Sigmoid colon (tissue), 7 donors: ENCODE results near the gene SPRY4. TPM values are rescaled to one million over a fixed set of nuclear protein-coding genes. Genes with fewer than 3 reads are reported as not detected.
A peak's percentile ranks its signal among the peaks of the same experiment; 100 is the strongest.
"Not testable (repeated sequence)": the region's sequence is repeated elsewhere in the genome, so short reads cannot be mapped to it uniquely, and the experiment has no call there.

Experiments
- DNase-seq: peaks from one replicate; pipeline ENCODE4 v3.0.0-alpha.2; 2019
- H3K27ac ChIP-seq, 4 donors: fragments of 200-600 bp; sonication (generic); one replicate each; pipeline ENCODE4 v1.5.1; 2016 to 2019; ENCODE audit warnings: mild to moderate bottlenecking in 1 of 4
- H3K27me3 ChIP-seq, 3 donors: fragments of 200-600 bp; sonication (generic); one replicate each; pipeline ENCODE4 v1.5.1; 2019; ENCODE audit warnings: mild to moderate bottlenecking in 1 of 3
- H3K36me3 ChIP-seq, 4 donors: fragments of 200-600 bp; sonication (generic); one replicate each; pipeline ENCODE4 v1.5.1; 2016 to 2019
- H3K4me1 ChIP-seq, 4 donors: fragments of 200-600 bp; sonication (generic); one replicate each; pipeline ENCODE4 v1.5.1; 2017 to 2019
- H3K4me3 ChIP-seq, 4 donors: fragments of 200-600 bp; sonication (generic); one replicate each; pipeline ENCODE4 v1.5.1; 2017 to 2019; ENCODE audit warnings: mild to moderate bottlenecking in 2 of 4, moderate library complexity in 1 of 4
- H3K9me3 ChIP-seq, 4 donors: fragments of 200-600 bp in 3 of 4; sonication (generic) in 3 of 4; one replicate each; pipeline versions ENCODE4 v1.5.1 to v1.6.1; 2013 to 2019
- EP300 ChIP-seq, 4 donors: sonication (generic); formaldehyde crosslinking; IDR thresholded peaks; one replicate each; pipeline ENCODE4 v1.6.1; 2017; ENCODE audit warnings: antibody characterized with exemption in 4 of 4
- POLR2A ChIP-seq, 2 donors: fragments of 450-650 bp; IDR thresholded peaks; one replicate each; pipeline ENCODE4 v1.6.1; 2016; ENCODE audit warnings: antibody characterized with exemption in 2 of 2, mild to moderate bottlenecking in 2 of 2, moderate library complexity in 2 of 2
- POLR2AphosphoS5 ChIP-seq, 4 donors: sonication (generic); formaldehyde crosslinking; IDR thresholded peaks; one replicate each; pipeline ENCODE4 v1.6.1; 2017; ENCODE audit warnings: antibody characterized with exemption in 4 of 4
- WGBS, 2 donors: extraction: QIAGEN DNeasy Blood & Tissue Kit; methylation state at CpG; one replicate each; pipeline ENCODE4 v1.1.7; 2013; 5-methylcytosine and 5-hydroxymethylcytosine counted together
- intact Hi-C: fragments of 100-400 bp; cut with DNase I; formaldehyde crosslinking; loops from one replicate; pipeline ENCODE4 v1.15.1; 2023
- polyA plus RNA-seq, 3 donors: library from polyadenylated mRNA; stranded (reverse); fragments of 200-250 nt; gene quantifications; one replicate each; pipeline ENCODE4 v1.2.3, GENCODE V29; 2013
- total RNA-seq, 4 donors: library from RNA; depleted of rRNA; stranded (reverse); fragments of >200 nt; gene quantifications; one replicate each; pipeline ENCODE4 v1.1.0, GENCODE V29; 2016
- TF ChIP-seq, protein P1 (sequence below), 4 experiments: fragments of 450-650 bp in 3 of 4; fragments of 200-600 bp in 1 of 4; IDR thresholded peaks; one replicate each; pipeline ENCODE4 v1.5.1; 2016 to 2019; ENCODE audit warnings: antibody characterized with exemption in 4 of 4, mild to moderate bottlenecking in 3 of 4, moderate library complexity in 2 of 4
- donor health status: healthy with polysubstance abuse.
- donor health status: Bipolar disorder and iron deficiency.
- donor health status: healthy.

Gene SPRY4
- total and polyA plus RNA-seq, 7 donors, result 1.8 to 15.7 (median 8.6) TPM

DNA sequence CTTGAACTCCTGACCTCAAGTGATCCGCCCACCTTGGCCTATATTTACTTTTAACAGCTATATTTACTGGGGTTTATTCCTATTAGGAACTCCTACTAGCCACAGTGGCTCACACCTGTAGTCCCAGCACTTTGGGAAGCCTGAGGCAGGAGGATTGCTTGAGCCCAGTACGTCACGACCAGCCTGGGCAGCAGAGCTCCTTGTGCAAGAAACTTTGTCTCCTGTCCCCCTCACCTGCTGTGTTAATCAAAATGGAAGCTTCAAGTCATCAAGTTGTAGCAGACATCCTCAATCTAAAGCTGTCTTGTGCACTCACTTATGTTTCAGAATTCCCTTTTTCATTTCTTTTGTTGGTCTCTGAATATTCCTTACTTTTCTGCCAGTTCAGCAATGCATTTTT is 15.0 kb upstream of the SPRY4 start:
- intact Hi-C loops, result no loop called here
- Histone ChIP-seq H3K9me3 (peaks cover 0 to 8% (median 4%) of the 10 kb centered on the region in 4 donors), H3K4me3 (no peak overlapping the region), H3K36me3 (no peaks in the 10 kb centered on the region), H3K27me3 (no peaks in the 10 kb centered on the region), H3K4me1 (no peaks in the 10 kb centered on the region), H3K27ac (no peak overlapping the region)
- 91 to 94% methylated on average over 3 of the region's 3 CpGs for WGBS, 2 donors
- no peak for TF ChIP-seq POLR2A (IDR thresholded peaks at IDR 0.05)
- TF ChIP-seq POLR2AphosphoS5 (IDR thresholded peaks at IDR 0.05), result no peak
- no peak for TF ChIP-seq EP300 (IDR thresholded peaks at IDR 0.05)
- TF ChIP-seq, protein P1, sequence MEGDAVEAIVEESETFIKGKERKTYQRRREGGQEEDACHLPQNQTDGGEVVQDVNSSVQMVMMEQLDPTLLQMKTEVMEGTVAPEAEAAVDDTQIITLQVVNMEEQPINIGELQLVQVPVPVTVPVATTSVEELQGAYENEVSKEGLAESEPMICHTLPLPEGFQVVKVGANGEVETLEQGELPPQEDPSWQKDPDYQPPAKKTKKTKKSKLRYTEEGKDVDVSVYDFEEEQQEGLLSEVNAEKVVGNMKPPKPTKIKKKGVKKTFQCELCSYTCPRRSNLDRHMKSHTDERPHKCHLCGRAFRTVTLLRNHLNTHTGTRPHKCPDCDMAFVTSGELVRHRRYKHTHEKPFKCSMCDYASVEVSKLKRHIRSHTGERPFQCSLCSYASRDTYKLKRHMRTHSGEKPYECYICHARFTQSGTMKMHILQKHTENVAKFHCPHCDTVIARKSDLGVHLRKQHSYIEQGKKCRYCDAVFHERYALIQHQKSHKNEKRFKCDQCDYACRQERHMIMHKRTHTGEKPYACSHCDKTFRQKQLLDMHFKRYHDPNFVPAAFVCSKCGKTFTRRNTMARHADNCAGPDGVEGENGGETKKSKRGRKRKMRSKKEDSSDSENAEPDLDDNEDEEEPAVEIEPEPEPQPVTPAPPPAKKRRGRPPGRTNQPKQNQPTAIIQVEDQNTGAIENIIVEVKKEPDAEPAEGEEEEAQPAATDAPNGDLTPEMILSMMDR (IDR thresholded peaks at IDR 0.05), result no peak
- peak; percentile 37 for DNase-seq

DNA sequence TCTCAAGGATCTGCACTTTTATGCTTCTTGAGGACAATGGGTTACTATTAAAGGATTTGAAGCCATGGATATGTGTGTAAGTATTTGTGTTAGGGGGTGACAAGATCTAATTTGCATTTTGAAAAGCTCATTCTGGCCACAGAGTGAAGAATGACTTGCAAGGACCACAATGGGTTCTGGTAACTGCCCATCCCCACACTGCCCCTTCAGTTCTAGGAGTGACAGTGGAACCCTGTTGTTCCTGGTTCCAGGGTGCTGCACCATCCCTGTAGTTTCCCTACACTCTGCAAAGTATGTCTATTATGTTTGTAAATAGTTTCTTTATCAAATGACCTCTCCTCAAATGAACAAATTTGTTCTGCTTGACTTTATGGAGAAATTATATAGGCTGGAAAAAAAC is 9.7 kb upstream of the SPRY4 start:
- TF ChIP-seq POLR2A (IDR thresholded peaks at IDR 0.05) (no peak), EP300 (IDR thresholded peaks at IDR 0.05) (no peak), POLR2AphosphoS5 (IDR thresholded peaks at IDR 0.05) (no peak)
- TF ChIP-seq, protein P1 (IDR thresholded peaks at IDR 0.05), result no peak
- intact Hi-C loops, result no loop called here
- peak; percentile 2 for DNase-seq

DNA sequence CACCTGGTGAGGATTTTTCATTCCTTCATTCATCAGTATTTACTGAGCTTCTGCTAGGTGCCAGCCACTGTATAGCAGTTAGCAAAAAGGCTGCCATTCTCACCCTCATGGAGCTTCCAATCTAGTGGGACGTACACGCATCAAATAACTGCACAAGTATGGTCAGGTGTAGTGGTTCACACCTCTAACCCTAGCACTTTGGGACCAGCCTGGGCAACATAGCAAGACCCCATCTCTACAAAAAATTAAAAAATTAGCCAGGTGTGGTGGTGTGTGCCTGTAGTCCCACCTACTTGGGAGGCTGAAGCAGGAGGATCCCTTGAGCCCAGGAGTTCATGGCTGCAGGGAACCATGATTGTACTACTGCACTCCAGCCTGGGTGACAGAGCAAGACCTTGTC is 8.9 kb upstream of the SPRY4 start:
- H3K9me3 ChIP-seq, intact Hi-C loops: not testable (repeated sequence)
- WGBS, 2 donors, result 95 to 99% methylated on average over 2 of the region's 2 CpGs

More for the DNA sequence above, 9.7 kb upstream of the SPRY4 start:
- H3K9me3 ChIP-seq, result no peaks in the 10 kb centered on the region
- H3K27ac ChIP-seq, result no peak overlapping the region
- H3K4me1 ChIP-seq, result peaks cover 0 to 3% (median 0%) of the 10 kb centered on the region in 4 donors
- H3K27me3 ChIP-seq, result peaks cover 0 to 7% (median 0%) of the 10 kb centered on the region in 3 donors
- no peaks in the 10 kb centered on the region for H3K36me3 ChIP-seq
- H3K4me3 ChIP-seq, result no peak overlapping the region

DNA sequence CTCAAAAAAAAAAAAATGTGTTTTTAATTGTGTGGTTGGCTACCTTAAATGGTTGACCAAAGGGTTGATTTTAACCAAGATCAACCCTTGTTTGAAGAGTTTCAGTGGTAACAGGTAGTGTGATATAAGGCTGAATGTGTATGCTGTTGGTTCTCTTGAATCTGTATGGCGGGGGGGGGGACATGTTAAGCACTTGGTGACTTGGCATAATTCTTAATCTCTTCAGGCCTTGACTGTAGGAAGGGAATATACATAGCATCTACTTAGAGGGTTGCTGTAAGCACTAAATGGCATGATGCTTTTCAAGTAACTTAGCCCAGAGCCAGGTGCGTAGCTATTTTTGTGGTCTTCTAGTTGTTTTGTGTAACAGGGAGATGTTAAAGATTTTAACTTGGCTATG is 5.6 kb upstream of the SPRY4 start:
- H3K4me3 ChIP-seq, result no peak overlapping the region
- WGBS, 2 donors, result 47 to 83% methylated on average over 2 of the region's 2 CpGs
- no peak overlapping the region for H3K27ac ChIP-seq
- intact Hi-C loops, result no loop called here
- H3K27me3 ChIP-seq, result peaks cover 7 to 32% (median 7%) of the 10 kb centered on the region in 3 donors
- H3K4me1 ChIP-seq, result peaks cover 3 to 10% (median 6%) of the 10 kb centered on the region in 4 donors
- no peaks in the 10 kb centered on the region for H3K36me3 ChIP-seq
- DNase-seq, result no peak
- TF ChIP-seq POLR2A (IDR thresholded peaks at IDR 0.05), result no peak
- TF ChIP-seq EP300 (IDR thresholded peaks at IDR 0.05), result no peak
- no peak for TF ChIP-seq POLR2AphosphoS5 (IDR thresholded peaks at IDR 0.05)
- TF ChIP-seq, protein P1 (IDR thresholded peaks at IDR 0.05), result no peak
- H3K9me3 ChIP-seq, result no peaks in the 10 kb centered on the region

More for the DNA sequence above, 8.9 kb upstream of the SPRY4 start:
- peak; percentile 22 for DNase-seq
- not testable (repeated sequence) for H3K36me3 ChIP-seq, H3K27ac ChIP-seq, H3K4me3 ChIP-seq, H3K4me1 ChIP-seq
- peaks cover 0 to 12% (median 0%) of the 10 kb centered on the region in 3 donors for H3K27me3 ChIP-seq

DNA sequence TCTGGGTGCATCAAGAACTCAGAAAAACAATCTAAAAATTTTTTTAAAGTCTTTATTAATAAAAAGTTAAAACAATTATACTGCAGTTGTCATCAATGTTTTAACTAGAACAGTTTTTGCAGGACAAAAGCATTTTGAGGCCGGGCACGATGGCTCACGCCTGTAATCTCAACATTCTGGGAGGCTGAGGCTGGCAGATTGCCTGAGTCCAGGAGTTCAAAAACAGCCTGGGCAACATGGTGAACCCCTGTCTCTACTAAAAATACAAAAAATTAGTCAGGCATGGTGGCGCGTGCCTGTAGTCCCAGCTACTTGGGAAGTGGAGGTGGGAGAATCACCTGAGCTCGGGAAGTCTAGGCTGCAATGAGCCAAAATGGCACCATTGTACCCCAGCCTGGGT is 5.2 kb upstream of the SPRY4 start:
- peaks cover 7 to 35% (median 11%) of the 10 kb centered on the region in 3 donors for H3K27me3 ChIP-seq
- intact Hi-C loops, result no loop called here
- no peaks in the 10 kb centered on the region for H3K36me3 ChIP-seq
- DNase-seq, result peak; percentile 38
- WGBS, 2 donors, result 93 to 97% methylated on average over 6 of the region's 6 CpGs
- H3K9me3 ChIP-seq, result no peaks in the 10 kb centered on the region
- H3K4me3 ChIP-seq, result no peak overlapping the region
- TF ChIP-seq POLR2A (IDR thresholded peaks at IDR 0.05), result no peak
- TF ChIP-seq, protein P1 (IDR thresholded peaks at IDR 0.05), result no peak
- no peak overlapping the region for H3K27ac ChIP-seq
- H3K4me1 ChIP-seq, result peaks cover 3 to 14% (median 11%) of the 10 kb centered on the region in 4 donors
